HCT116 (cell line): ENCODE measurements around the gene CDYL2. TPM values are rescaled to one million over a fixed set of nuclear protein-coding genes. Genes with fewer than 3 reads are reported as not detected.

Experiments
- ATAC-seq: fragments of 200-7000 bp; cut with Tn5 transposase; 2 replicates; pipeline ENCODE4 v1.9.1; 2020; ENCODE audit warnings: mild to moderate bottlenecking, moderate library complexity
- BruUV-seq: library from RNA; stranded (reverse); fragments of 400-500 nt; replicated peaks from 2 replicates; lab custom pipeline; 2021; lab: Mats Ljungman, UMichigan
- CTCF ChIA-PET: fragments of 300-600 bp; sonication (Branson Sonifier 250); formaldehyde crosslinking; loops from one replicate; lab custom pipeline; 2021; ENCODE audit warnings: antibody characterized with exemption; lab: Charles Lee
- POLR2A ChIA-PET: fragments of 300-600, 350-600 bp; sonication (Branson Sonifier 250); formaldehyde crosslinking; loops from one replicate; lab custom pipeline; 2021; ENCODE audit warnings: antibody characterized with exemption; lab: Charles Lee
- RAD21 ChIA-PET, 2 experiments: fragments of 300-600 bp; sonication (Branson Sonifier 250); formaldehyde crosslinking; loops; one replicate each; lab custom pipeline; 2023; ENCODE audit warnings: low total read pairs in 2 of 2; ENCODE audit not compliant: uncharacterized antibody in 2 of 2, unreplicated experiment in 2 of 2, low non-redundant PET in 1 of 2; lab: Charles Lee
- DNase-seq: peaks from one replicate; pipeline ENCODE4 v3.0.0-alpha.2; 2010; ENCODE audit warnings: low read depth, low spot score
- H2AFZ ChIP-seq: fragments of 200-600 bp; shearing (Covaris generic), sonication (generic); 2 replicates; pipeline ENCODE4 v1.6.1; 2017; ENCODE audit warnings: low read depth, mixed run types, mixed read lengths, antibody characterized with exemption, low read length; ENCODE audit not compliant: poor library complexity, severe bottlenecking
- H3K27ac ChIP-seq: 2 replicates; pipeline ENCODE4 v1.5.1; 2012; ENCODE audit warnings: low read depth, low read length
- H3K27me3 ChIP-seq: fragments of 200-600 bp; sonication (generic); 2 replicates; pipeline ENCODE4 v1.6.1; 2016; ENCODE audit warnings: mixed run types, low read length, mixed read lengths; ENCODE audit not compliant: insufficient read depth
- H3K36me3 ChIP-seq, 2 experiments: fragments of 200-500 bp in 1 of 2; fragments of 200-600 bp in 1 of 2; sonication (Bioruptor generic) in 1 of 2; sonication (generic) in 1 of 2; 2 replicates each; pipeline versions ENCODE4 v1.5.1 to v1.6.1; 2014 to 2016; ENCODE audit warnings: low read length in 2 of 2, inconsistent platforms in 1 of 2, mixed read lengths in 1 of 2, mixed run types in 1 of 2; ENCODE audit not compliant: insufficient read depth in 2 of 2, control insufficient read depth in 1 of 2
- H3K4me1 ChIP-seq, 2 experiments: fragments of 200-600 bp in 1 of 2; sonication (generic) in 1 of 2; 2 replicates each; pipeline versions ENCODE4 v1.5.1 to v1.6.1; 2012 to 2017; ENCODE audit warnings: low read length in 2 of 2, inconsistent platforms in 1 of 2, mild to moderate bottlenecking in 1 of 2, mixed read lengths in 1 of 2, mixed run types in 1 of 2, moderate library complexity in 1 of 2; ENCODE audit not compliant: insufficient read depth in 2 of 2, control insufficient read depth in 1 of 2
- H3K4me2 ChIP-seq: fragments of 200-600 bp; sonication (generic); 2 replicates; pipeline ENCODE4 v1.6.1; 2017; ENCODE audit warnings: mixed run types, low read length, mixed read lengths
- H3K4me3 ChIP-seq, 2 experiments: fragments of 200-600 bp in 1 of 2; sonication (generic) in 1 of 2; replicated peaks in 1 of 2; 2 replicates each; pipeline ENCODE4 v1.5.1; 2011 to 2016; ENCODE audit warnings: low read length in 2 of 2, control low read depth in 1 of 2, low read depth in 1 of 2, mild to moderate bottlenecking in 1 of 2, mixed read lengths in 1 of 2, mixed run types in 1 of 2
- H3K79me2 ChIP-seq: fragments of 200-600 bp; sonication (generic); 2 replicates; pipeline ENCODE4 v1.6.1; 2017; ENCODE audit warnings: mild to moderate bottlenecking, mixed run types, low read length, moderate library complexity, mixed read lengths; ENCODE audit not compliant: insufficient read depth
- H3K9ac ChIP-seq: fragments of 200-600 bp; sonication (generic); 2 replicates; pipeline ENCODE4 v1.6.1; 2016; ENCODE audit warnings: low read length, mixed read lengths
- H3K9me2 ChIP-seq: fragments of 200-600 bp; sonication (generic), shearing (Covaris generic); 2 replicates; pipeline ENCODE4 v1.6.1; 2017; ENCODE audit warnings: mixed run types, mild to moderate bottlenecking, moderate library complexity; ENCODE audit not compliant: insufficient read depth
- H3K9me3 ChIP-seq, 2 experiments: fragments of 200-500 bp in 1 of 2; fragments of 200-600 bp in 1 of 2; sonication (Bioruptor generic) in 1 of 2; sonication (generic) in 1 of 2; 2 replicates each; pipeline ENCODE4 v1.6.1; 2014 to 2017; ENCODE audit warnings: low read length in 2 of 2, mixed read lengths in 2 of 2, inconsistent platforms in 1 of 2, low read depth in 1 of 2, mild to moderate bottlenecking in 1 of 2, mixed run types in 1 of 2, moderate library complexity in 1 of 2; ENCODE audit not compliant: control insufficient read depth in 1 of 2, insufficient read depth in 1 of 2
- H4K20me1 ChIP-seq: fragments of 200-600 bp; sonication (generic), shearing (Covaris generic); 2 replicates; pipeline ENCODE4 v1.6.1; 2017; ENCODE audit warnings: mixed run types, mild to moderate bottlenecking, moderate library complexity; ENCODE audit not compliant: insufficient read depth
- CTCF ChIP-seq, 3 experiments: fragments of 200-600 bp in 1 of 3; sonication (generic) in 1 of 3; IDR thresholded peaks in 2 of 3; conservative IDR thresholded peaks in 1 of 3; 2 replicates each; pipeline ENCODE4 v1.5.1; 2012 to 2017; ENCODE audit warnings: low read depth in 2 of 3, low read length in 2 of 3, antibody characterized with exemption in 1 of 3, borderline replicate concordance in 1 of 3, control low read depth in 1 of 3, mild to moderate bottlenecking in 1 of 3, mixed read lengths in 1 of 3, mixed run types in 1 of 3, moderate library complexity in 1 of 3; ENCODE audit not compliant: insufficient read depth in 1 of 3
- EZH2 ChIP-seq: fragments of 200-600 bp; sonication (generic); IDR thresholded peaks from 2 replicates; pipeline ENCODE4 v1.6.1; 2017; ENCODE audit warnings: antibody characterized with exemption, mixed run types
- EZH2phosphoT487 ChIP-seq: fragments of 200-600 bp; IDR thresholded peaks from 2 replicates; pipeline ENCODE4 v1.6.1; 2018; ENCODE audit warnings: antibody characterized with exemption, borderline replicate concordance
- FOSL1 ChIP-seq: IDR thresholded peaks from 2 replicates; pipeline ENCODE4 v1.6.1; 2012; ENCODE audit warnings: low read depth
- POLR2A ChIP-seq: IDR thresholded peaks from 2 replicates; pipeline ENCODE4 v1.7.0; 2011; ENCODE audit warnings: borderline replicate concordance; ENCODE audit not compliant: insufficient read depth, insufficient read length; ENCODE audit errors: extremely low read depth
- RAD21 ChIP-seq: IDR thresholded peaks from 2 replicates; pipeline ENCODE4 v1.6.1; 2012; ENCODE audit warnings: low read depth, mild to moderate bottlenecking
- SP1 ChIP-seq: IDR thresholded peaks from 2 replicates; pipeline ENCODE4 v1.6.1; 2012; ENCODE audit warnings: low read depth
- SRF ChIP-seq: IDR thresholded peaks from 2 replicates; pipeline ENCODE4 v1.6.1; 2012; ENCODE audit warnings: low read depth
- TCF7L2 ChIP-seq: IDR thresholded peaks from 2 replicates; pipeline ENCODE4 v1.7.0; 2011; ENCODE audit warnings: borderline replicate concordance, inconsistent platforms; ENCODE audit not compliant: insufficient read depth, insufficient read length; ENCODE audit errors: extremely low read depth
- ZBTB33 ChIP-seq: IDR thresholded peaks from 2 replicates; pipeline ENCODE4 v1.6.1; 2011; ENCODE audit warnings: mild to moderate bottlenecking, low read length, moderate library complexity; ENCODE audit not compliant: insufficient replicate concordance; ENCODE audit errors: extremely low read depth
- intact Hi-C: fragments of 100-400 bp; cut with micrococcal nuclease; formaldehyde crosslinking; loops from 2 replicates; pipeline ENCODE4 v1.10.0; 2022
- total RNA-seq: library from RNA; stranded (reverse); gene quantifications from one replicate; pipeline ENCODE4 v1.2.1, GENCODE V29; 2021; ENCODE audit not compliant: unreplicated experiment

Gene CDYL2
- total RNA-seq, 1 experiment from 2014 or later: 0.10 TPM

GRCh38 chr16:80615735-80616134 is 188.7 kb downstream of the CDYL2 start:
- Histone ChIP-seq H3K27me3 (no peaks in the 10 kb centered on the region), H3K79me2 (no peaks in the 10 kb centered on the region), H4K20me1 (no peaks in the 10 kb centered on the region), H3K9ac (no peak overlapping the region), H3K4me1 (peaks cover 0 to 9% of the 10 kb centered on the region in 2 experiments; a peak in 1 of 4 replicates), H3K9me3 (peaks cover 0 to 6% of the 10 kb centered on the region in 2 experiments; a peak in 2 of 4 replicates), H3K4me2 (no peak overlapping the region), H2AFZ (no peak overlapping the region), H3K9me2 (no peaks in the 10 kb centered on the region), H3K36me3 (no peaks in the 10 kb centered on the region), H3K4me3 (no peak overlapping the region), H3K27ac (no peak overlapping the region)
- TF ChIP-seq RAD21: no peak
- TF ChIP-seq FOSL1: no peak
- TF ChIP-seq TCF7L2: no peak
- TF ChIP-seq ZBTB33: no peak
- no peak for TF ChIP-seq CTCF (IDR thresholded peaks at IDR 0.05 in 2 of 3, conservative IDR thresholded peaks at IDR 0.05 in 1 of 3; ENCODE audit: borderline replicate concordance in 1 of 3, insufficient read depth in 1 of 3, low read depth in 2 of 3, low read length in 2 of 3)
- TF ChIP-seq SRF: no peak
- TF ChIP-seq EZH2phosphoT487: no peak
- no peak for TF ChIP-seq EZH2
- no peak for TF ChIP-seq SP1
- TF ChIP-seq POLR2A: no peak
- POLR2A ChIA-PET: no interaction called here
- no TSS peak for BruUV-seq
- RAD21 ChIA-PET: no interaction called here
- ATAC-seq: no peak
- CTCF ChIA-PET: no interaction called here
- intact Hi-C loops: no loop called here
- DNase-seq: no peak
